GM18498 (cell line): ENCODE results near the gene TMEM175.

Source experiments
- ATAC-seq: cut with Tn5 transposase; IDR thresholded peaks from one replicate; pipeline ENCODE4 v1.9.1; 2021; ENCODE audit warnings: mild to moderate bottlenecking, moderate library complexity; ENCODE audit not compliant: unreplicated experiment

TMEM175 gene

GRCh38 chr4:958314-958665 is 26.0 kb downstream of the TMEM175 start:
- no peak for ATAC-seq

GRCh38 chr4:958696-959337 is 26.6 kb downstream of the TMEM175 start:
- no peak for ATAC-seq

GRCh38 chr4:959338-960139 is 27.3 kb downstream of the TMEM175 start:
- no peak for ATAC-seq

- no peak for ATAC-seq
Measured at GRCh38 chr4:960140-960635, 27.9 kb downstream of the TMEM175 start.

- no peak for ATAC-seq
Measured at GRCh38 chr4:960636-961350, 28.5 kb downstream of the TMEM175 start.

GRCh38 chr4:961351-962230 is 29.3 kb downstream of the TMEM175 start:
- ATAC-seq = no peak

GRCh38 chr4:962231-963208 is 30.3 kb downstream of the TMEM175 start:
- ATAC-seq = no peak

GRCh38 chr4:963276-964225 is 31.3 kb downstream of the TMEM175 start:
- no peak for ATAC-seq

- ATAC-seq = no peak
Measured at GRCh38 chr4:964346-965025, 32.2 kb downstream of the TMEM175 start.

GRCh38 chr4:965048-965765 is 32.9 kb downstream of the TMEM175 start:
- ATAC-seq = no peak

GRCh38 chr4:965766-966134 is 33.5 kb downstream of the TMEM175 start:
- ATAC-seq = no peak

GRCh38 chr4:966266-967112 is 34.2 kb downstream of the TMEM175 start:
- no peak for ATAC-seq

GRCh38 chr4:967113-968104 is 35.1 kb downstream of the TMEM175 start:
- no peak for ATAC-seq

GRCh38 chr4:968221-968620 is 36.0 kb downstream of the TMEM175 start:
- ATAC-seq = no peak
